ENCODE measurements around the gene MKI67.

MKI67 gene

GRCh38 chr10:128128582-128128981 is 2.4 kb upstream of the MKI67 start:
- TF ChIP-seq, protein P1, sequence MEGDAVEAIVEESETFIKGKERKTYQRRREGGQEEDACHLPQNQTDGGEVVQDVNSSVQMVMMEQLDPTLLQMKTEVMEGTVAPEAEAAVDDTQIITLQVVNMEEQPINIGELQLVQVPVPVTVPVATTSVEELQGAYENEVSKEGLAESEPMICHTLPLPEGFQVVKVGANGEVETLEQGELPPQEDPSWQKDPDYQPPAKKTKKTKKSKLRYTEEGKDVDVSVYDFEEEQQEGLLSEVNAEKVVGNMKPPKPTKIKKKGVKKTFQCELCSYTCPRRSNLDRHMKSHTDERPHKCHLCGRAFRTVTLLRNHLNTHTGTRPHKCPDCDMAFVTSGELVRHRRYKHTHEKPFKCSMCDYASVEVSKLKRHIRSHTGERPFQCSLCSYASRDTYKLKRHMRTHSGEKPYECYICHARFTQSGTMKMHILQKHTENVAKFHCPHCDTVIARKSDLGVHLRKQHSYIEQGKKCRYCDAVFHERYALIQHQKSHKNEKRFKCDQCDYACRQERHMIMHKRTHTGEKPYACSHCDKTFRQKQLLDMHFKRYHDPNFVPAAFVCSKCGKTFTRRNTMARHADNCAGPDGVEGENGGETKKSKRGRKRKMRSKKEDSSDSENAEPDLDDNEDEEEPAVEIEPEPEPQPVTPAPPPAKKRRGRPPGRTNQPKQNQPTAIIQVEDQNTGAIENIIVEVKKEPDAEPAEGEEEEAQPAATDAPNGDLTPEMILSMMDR (IDR thresholded peaks at IDR 0.05; ENCODE audit: low read depth, low read length, missing control alignments), result no peak
- no peak overlapping the region for H3K4me3 ChIP-seq (ENCODE audit: low read depth, low read length)
- H3K36me3 ChIP-seq (replicated peaks), result no peaks in the 10 kb centered on the region
- no peak for DNase-seq
- H3K27me3 ChIP-seq (replicated peaks), result no peaks in the 10 kb centered on the region
- in situ Hi-C loops (cut with HindIII; ENCODE audit: low pct_ligation_motif_present, low sequenced_read_pairs), result no loop called here
- H3K27ac ChIP-seq, result no peak overlapping the region

DNA sequence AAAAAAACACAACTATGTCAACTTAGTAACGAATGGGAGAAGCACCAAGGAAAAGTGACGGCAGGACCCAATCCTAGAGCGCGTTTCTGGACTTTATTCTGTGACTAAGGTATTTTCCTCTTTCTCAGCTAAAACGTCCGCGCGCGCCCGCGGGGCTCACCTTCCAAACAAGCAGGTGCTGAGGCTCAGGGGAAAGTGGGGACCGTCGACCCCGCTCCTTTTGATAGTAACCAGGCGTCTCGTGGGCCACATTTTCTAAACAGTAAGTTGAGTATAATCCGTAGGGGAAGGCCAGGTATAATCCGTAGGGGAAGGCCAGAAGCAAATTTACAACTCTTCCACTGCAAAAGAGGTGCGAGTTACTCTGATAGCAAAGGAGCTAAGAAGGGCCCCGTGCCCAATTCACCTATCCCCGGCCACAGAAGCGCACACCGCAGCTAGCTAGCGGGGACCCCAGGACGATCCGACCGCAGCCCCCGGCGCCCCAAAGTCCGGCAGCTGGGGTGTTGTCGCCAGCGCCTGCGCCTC is 743 bp downstream of the MKI67 start:
- Histone ChIP-seq H3K27ac (no peak overlapping the region), H3K36me3 (replicated peaks) (no peaks in the 10 kb centered on the region), H3K27me3 (replicated peaks) (no peaks in the 10 kb centered on the region), H3K4me3 (ENCODE audit: low read depth, low read length) (peak overlapping the region; percentile 80)
- TF ChIP-seq, protein P1 (IDR thresholded peaks at IDR 0.05; ENCODE audit: low read depth, low read length, missing control alignments), result no peak
- DNase-seq, result no peak
- in situ Hi-C loops (cut with HindIII; ENCODE audit: low pct_ligation_motif_present, low sequenced_read_pairs), result no loop called here

- Histone ChIP-seq H3K27me3 (replicated peaks) (no peaks in the 10 kb centered on the region), H3K36me3 (replicated peaks) (no peaks in the 10 kb centered on the region), H3K27ac (no peak overlapping the region), H3K4me3 (ENCODE audit: low read depth, low read length) (peak overlapping the region; percentile 80)
- in situ Hi-C loops (cut with HindIII; ENCODE audit: low pct_ligation_motif_present, low sequenced_read_pairs), result no loop called here
- no peak for DNase-seq
- TF ChIP-seq, protein P1 (IDR thresholded peaks at IDR 0.05; ENCODE audit: low read depth, low read length, missing control alignments), result no peak
Observed at GRCh38 chr10:128124813-128125403, 1.3 kb downstream of the MKI67 start.

- DNase-seq, result no peak
- in situ Hi-C loops (cut with HindIII; ENCODE audit: low pct_ligation_motif_present, low sequenced_read_pairs), result no loop called here
- Histone ChIP-seq H3K36me3 (replicated peaks) (no peaks in the 10 kb centered on the region), H3K27ac (no peak overlapping the region), H3K27me3 (replicated peaks) (no peaks in the 10 kb centered on the region), H3K4me3 (ENCODE audit: low read depth, low read length) (no peak overlapping the region)
- TF ChIP-seq, protein P1 (IDR thresholded peaks at IDR 0.05; ENCODE audit: low read depth, low read length, missing control alignments), result no peak
Observed at GRCh38 chr10:128123846-128124245, 2.4 kb downstream of the MKI67 start.

DNA sequence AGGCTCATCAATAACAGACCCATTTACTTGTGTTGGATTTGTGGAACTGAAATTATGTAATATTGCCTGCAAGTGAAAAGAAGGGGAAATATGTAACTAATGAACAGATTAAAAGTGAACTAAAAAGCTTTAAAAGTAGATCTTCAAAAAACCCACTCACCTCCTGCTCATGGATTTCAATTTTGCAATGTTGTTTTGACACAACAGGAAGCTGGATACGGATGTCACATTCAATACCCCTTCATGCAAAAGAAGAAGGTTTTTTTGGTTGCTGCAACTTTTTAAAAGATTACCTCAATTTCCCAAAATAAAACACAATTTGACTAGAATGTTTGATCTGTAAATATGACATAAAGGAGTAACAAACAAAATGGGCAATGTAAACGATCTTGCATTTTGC is 3.3 kb downstream of the MKI67 start:
- H3K4me3 ChIP-seq (ENCODE audit: low read depth, low read length), result no peak overlapping the region
- H3K27me3 ChIP-seq (replicated peaks), result no peaks in the 10 kb centered on the region
- TF ChIP-seq, protein P1 (IDR thresholded peaks at IDR 0.05; ENCODE audit: low read depth, low read length, missing control alignments), result no peak
- H3K27ac ChIP-seq, result no peak overlapping the region
- in situ Hi-C loops (cut with HindIII; ENCODE audit: low pct_ligation_motif_present, low sequenced_read_pairs), result no loop called here
- H3K36me3 ChIP-seq (replicated peaks), result no peaks in the 10 kb centered on the region
- DNase-seq, result no peak
